SU-DHL-6 (cell line): Measurements from ENCODE around the gene GATA3.

Source experiments
- EZH2phosphoT487 ChIP-seq: fragments of 200-600 bp; sonication (generic), shearing (Covaris generic); conservative IDR thresholded peaks from 2 replicates; pipeline ENCODE4 v1.6.1; 2018; ENCODE audit warnings: mild to moderate bottlenecking, antibody characterized with exemption, low read length, moderate library complexity, mixed read lengths
- TF ChIP-seq, protein P1 (sequence below): fragments of 200-600 bp; sonication (generic); IDR thresholded peaks from one replicate; pipeline ENCODE4 v1.5.1; 2017; ENCODE audit warnings: antibody characterized with exemption, mild to moderate bottlenecking, low read length, moderate library complexity; ENCODE audit not compliant: insufficient read depth, poor library complexity, severe bottlenecking

DNA sequence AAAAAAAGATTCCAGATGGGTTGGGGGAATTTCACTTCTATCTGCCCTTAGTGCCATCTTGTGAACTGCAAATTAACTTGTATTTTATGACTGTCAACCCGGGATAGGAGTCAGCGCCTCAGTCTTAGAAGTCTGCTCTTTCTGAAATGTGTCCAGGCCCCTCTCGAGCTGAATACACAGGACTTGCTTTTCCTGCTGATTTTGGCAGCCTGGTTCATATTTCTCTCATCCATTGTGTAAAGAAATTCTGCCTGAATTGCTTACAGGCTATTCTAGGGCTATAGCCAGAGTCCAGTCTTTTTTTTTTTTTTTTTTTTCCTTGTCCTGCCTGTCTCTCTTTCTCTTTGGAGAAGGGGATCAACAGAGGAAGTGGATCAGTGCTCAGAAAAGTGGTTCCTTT lies 24.6 kb downstream of the GATA3 start:
- TF ChIP-seq, protein P1, sequence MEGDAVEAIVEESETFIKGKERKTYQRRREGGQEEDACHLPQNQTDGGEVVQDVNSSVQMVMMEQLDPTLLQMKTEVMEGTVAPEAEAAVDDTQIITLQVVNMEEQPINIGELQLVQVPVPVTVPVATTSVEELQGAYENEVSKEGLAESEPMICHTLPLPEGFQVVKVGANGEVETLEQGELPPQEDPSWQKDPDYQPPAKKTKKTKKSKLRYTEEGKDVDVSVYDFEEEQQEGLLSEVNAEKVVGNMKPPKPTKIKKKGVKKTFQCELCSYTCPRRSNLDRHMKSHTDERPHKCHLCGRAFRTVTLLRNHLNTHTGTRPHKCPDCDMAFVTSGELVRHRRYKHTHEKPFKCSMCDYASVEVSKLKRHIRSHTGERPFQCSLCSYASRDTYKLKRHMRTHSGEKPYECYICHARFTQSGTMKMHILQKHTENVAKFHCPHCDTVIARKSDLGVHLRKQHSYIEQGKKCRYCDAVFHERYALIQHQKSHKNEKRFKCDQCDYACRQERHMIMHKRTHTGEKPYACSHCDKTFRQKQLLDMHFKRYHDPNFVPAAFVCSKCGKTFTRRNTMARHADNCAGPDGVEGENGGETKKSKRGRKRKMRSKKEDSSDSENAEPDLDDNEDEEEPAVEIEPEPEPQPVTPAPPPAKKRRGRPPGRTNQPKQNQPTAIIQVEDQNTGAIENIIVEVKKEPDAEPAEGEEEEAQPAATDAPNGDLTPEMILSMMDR = no peak
- no peak for TF ChIP-seq EZH2phosphoT487
